Hepatocyte (in vitro differentiated cells): ENCODE measurements around the gene SPTSSA. TPM values are rescaled to one million over a fixed set of nuclear protein-coding genes. Genes with fewer than 3 reads are reported as not detected.
"Not testable (repeated sequence)": the region's sequence is repeated elsewhere in the genome, so short reads cannot be mapped to it uniquely, and the experiment has no call there.

Source experiments
- DNase-seq: peaks from one replicate; pipeline ENCODE4 v3.0.0-alpha.2; 2016; ENCODE audit warnings: low spot score
- H2AFZ ChIP-seq: fragments of 200-600 bp; sonication (generic); 2 replicates; pipeline ENCODE4 v1.6.0; 2016; ENCODE audit warnings: antibody characterized with exemption, mild to moderate bottlenecking
- H3K27ac ChIP-seq: fragments of 200-600 bp; sonication (generic); 2 replicates; pipeline ENCODE4 v1.5.1; 2016; ENCODE audit warnings: mild to moderate bottlenecking
- H3K27me3 ChIP-seq: fragments of 200-600 bp; sonication (generic); 2 replicates; pipeline ENCODE4 v1.6.1; 2016
- H3K36me3 ChIP-seq: fragments of 200-600 bp; sonication (generic); replicated peaks from 2 replicates; pipeline ENCODE4 v1.5.1; 2016; ENCODE audit warnings: low read depth; ENCODE audit not compliant: insufficient read depth
- H3K4me1 ChIP-seq: fragments of 200-600 bp; sonication (generic); 2 replicates; pipeline ENCODE4 v1.5.1; 2016; ENCODE audit warnings: mild to moderate bottlenecking, moderate library complexity; ENCODE audit not compliant: insufficient read depth
- H3K4me2 ChIP-seq: fragments of 200-600 bp; sonication (generic); 2 replicates; pipeline ENCODE4 v1.6.0; 2016
- H3K4me3 ChIP-seq: fragments of 200-600 bp; sonication (generic); 2 replicates; pipeline ENCODE4 v1.5.1; 2016; ENCODE audit warnings: mild to moderate bottlenecking
- H3K79me2 ChIP-seq: fragments of 200-600 bp; sonication (generic); 2 replicates; pipeline ENCODE4 v1.6.0; 2017; ENCODE audit warnings: mild to moderate bottlenecking
- H3K9me2 ChIP-seq: fragments of 200-600 bp; sonication (generic); replicated peaks from 2 replicates; pipeline ENCODE4 v1.6.0; 2017; ENCODE audit warnings: mild to moderate bottlenecking; ENCODE audit not compliant: insufficient read depth
- H3K9me3 ChIP-seq: fragments of 200-600 bp; sonication (generic); 2 replicates; pipeline ENCODE4 v1.5.1; 2016; ENCODE audit warnings: low read depth, mild to moderate bottlenecking
- H4K20me1 ChIP-seq: fragments of 200-600 bp; sonication (generic); 2 replicates; pipeline ENCODE4 v1.6.0; 2016; ENCODE audit warnings: mild to moderate bottlenecking; ENCODE audit not compliant: insufficient read depth, poor library complexity, severe bottlenecking
- EZH2 ChIP-seq: fragments of 200-600 bp; sonication (generic); IDR thresholded peaks from 2 replicates; pipeline ENCODE4 v1.6.1; 2016; ENCODE audit warnings: antibody characterized with exemption, mild to moderate bottlenecking, borderline replicate concordance
- EZH2phosphoT487 ChIP-seq: fragments of 200-600 bp; sonication (generic); IDR thresholded peaks from one replicate; pipeline ENCODE4 v1.6.1; 2018; ENCODE audit warnings: antibody characterized with exemption, mild to moderate bottlenecking, low read depth, moderate library complexity; ENCODE audit not compliant: unreplicated experiment, severe bottlenecking
- WGBS: methylation state at CpG from one replicate; pipeline ENCODE4 v1.1.6; 2016; ENCODE audit warnings: low lambda C conversion rate; ENCODE audit errors: missing lambda C conversion rate; 5-methylcytosine and 5-hydroxymethylcytosine counted together
- polyA plus RNA-seq: library from polyadenylated mRNA; unstranded; fragments of >200 nt; fragmentation: Nextera tagmentation; extraction: Ambion mirVana; gene quantifications from 2 replicates; pipeline ENCODE4 v1.2.1, GENCODE V29; 2016
- total RNA-seq: library from RNA; depleted of rRNA; stranded (reverse); fragments of >200 nt; gene quantifications from 2 replicates; pipeline ENCODE4 v1.2.3, GENCODE V29; 2014
- TF ChIP-seq, protein P1 (sequence below): fragments of 200-600 bp; sonication (generic); IDR thresholded peaks from 2 replicates; pipeline ENCODE4 v1.5.1; 2016; ENCODE audit warnings: antibody characterized with exemption, mild to moderate bottlenecking; ENCODE audit not compliant: poor library complexity

The SPTSSA gene
- total and polyA plus RNA-seq, 2 experiments from 2014 or later, result 33.4 to 42.8 TPM

DNA sequence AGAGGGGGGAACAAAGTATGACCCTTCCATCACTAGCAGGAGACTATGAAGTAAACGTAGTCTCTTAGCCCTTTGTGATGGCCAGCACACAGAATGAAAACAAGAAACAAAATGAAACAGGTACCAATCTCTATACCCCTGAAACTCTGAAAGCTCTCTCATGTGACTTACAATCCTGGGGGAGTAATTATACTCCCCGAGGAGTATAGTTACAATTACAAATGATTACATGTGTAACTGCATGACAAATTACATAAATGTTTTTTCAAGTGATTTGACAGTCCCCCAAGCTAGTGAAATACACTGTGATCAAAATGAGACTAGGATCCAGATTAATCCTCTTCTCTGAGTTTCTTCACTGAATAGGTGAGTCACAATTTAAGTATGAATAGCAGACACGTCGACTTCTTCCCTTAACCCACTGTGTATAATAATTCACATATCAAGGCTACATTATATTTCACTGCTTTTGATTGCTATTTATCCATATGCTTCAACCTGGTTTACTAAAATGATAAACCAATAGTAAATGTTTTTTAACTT, 74.0 kb downstream of the SPTSSA start:
- Histone ChIP-seq H3K9me3 (no peaks in the 10 kb centered on the region), H3K4me1 (no peaks in the 10 kb centered on the region), H3K4me2 (no peak overlapping the region), H2AFZ (no peak overlapping the region), H3K9me2 (no peaks in the 10 kb centered on the region), H3K27ac (no peak overlapping the region), H3K27me3 (no peaks in the 10 kb centered on the region), H3K79me2 (no peaks in the 10 kb centered on the region), H3K36me3 (no peaks in the 10 kb centered on the region), H4K20me1 (no peaks in the 10 kb centered on the region), H3K4me3 (no peak overlapping the region)
- WGBS, result 84% methylated on average over 4 of the region's 4 CpGs
- TF ChIP-seq, protein P1, sequence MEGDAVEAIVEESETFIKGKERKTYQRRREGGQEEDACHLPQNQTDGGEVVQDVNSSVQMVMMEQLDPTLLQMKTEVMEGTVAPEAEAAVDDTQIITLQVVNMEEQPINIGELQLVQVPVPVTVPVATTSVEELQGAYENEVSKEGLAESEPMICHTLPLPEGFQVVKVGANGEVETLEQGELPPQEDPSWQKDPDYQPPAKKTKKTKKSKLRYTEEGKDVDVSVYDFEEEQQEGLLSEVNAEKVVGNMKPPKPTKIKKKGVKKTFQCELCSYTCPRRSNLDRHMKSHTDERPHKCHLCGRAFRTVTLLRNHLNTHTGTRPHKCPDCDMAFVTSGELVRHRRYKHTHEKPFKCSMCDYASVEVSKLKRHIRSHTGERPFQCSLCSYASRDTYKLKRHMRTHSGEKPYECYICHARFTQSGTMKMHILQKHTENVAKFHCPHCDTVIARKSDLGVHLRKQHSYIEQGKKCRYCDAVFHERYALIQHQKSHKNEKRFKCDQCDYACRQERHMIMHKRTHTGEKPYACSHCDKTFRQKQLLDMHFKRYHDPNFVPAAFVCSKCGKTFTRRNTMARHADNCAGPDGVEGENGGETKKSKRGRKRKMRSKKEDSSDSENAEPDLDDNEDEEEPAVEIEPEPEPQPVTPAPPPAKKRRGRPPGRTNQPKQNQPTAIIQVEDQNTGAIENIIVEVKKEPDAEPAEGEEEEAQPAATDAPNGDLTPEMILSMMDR, result no peak
- TF ChIP-seq EZH2phosphoT487 (no peak), EZH2 (no peak)
- DNase-seq, result no peak

DNA sequence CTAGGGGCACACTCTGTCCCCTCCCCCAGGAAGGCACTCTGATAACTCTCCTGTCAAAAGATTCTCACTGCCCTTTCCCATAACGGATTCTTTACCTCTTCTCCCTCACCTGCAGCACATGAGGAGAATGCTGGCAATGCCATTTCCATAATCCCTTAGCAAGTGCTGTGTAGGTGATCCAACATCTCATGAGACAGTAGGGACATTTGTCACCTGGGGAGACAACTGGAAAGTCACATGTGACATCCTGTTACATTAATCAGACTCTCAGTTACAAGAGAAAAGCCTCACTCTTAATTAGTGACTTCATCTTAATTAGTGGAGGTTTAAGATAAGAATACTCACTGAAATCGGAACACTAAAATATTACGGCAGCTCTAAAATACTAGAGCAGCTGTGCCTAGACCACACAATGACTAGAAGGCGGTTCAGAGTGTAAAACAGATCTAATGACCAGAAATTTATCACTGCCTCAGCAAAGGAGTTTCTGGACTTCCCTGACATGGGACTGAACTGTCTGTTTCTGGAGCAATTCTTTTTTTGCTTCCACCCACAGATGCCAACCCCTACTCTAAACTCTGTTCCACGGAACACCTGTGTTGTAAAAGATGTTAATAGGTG, 75.1 kb downstream of the SPTSSA start:
- no peak for DNase-seq
- no peak overlapping the region for H3K4me3 ChIP-seq
- WGBS, result 76% methylated on average over 5 of the region's 5 CpGs

DNA sequence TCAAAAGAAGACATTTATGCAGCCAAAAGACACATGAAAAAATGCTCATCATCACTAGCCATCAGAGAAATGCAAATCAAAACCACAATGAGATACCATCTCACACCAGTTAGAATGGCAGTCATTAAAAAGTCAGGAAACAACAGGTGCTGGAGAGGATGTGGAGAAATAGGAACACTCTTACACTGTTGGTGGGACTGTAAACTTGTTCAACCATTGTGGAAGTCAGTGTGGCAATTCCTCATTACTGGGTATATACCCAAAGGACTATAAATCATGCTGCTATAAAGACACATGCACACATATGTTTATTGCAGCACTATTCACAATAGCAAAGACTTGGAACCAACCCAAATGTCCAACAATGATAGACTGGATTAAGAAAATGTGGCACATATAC, 76.2 kb downstream of the SPTSSA start:
- H3K79me2 ChIP-seq, H3K4me3 ChIP-seq, DNase-seq, H4K20me1 ChIP-seq, H3K4me2 ChIP-seq, H3K27me3 ChIP-seq, H3K36me3 ChIP-seq, H3K27ac ChIP-seq, H3K4me1 ChIP-seq, H3K9me3 ChIP-seq, H3K9me2 ChIP-seq, H2AFZ ChIP-seq: not testable (repeated sequence)

More for the DNA sequence above, 75.1 kb downstream of the SPTSSA start:
- Histone ChIP-seq H2AFZ (no peak overlapping the region), H3K36me3 (no peaks in the 10 kb centered on the region), H3K9me2 (no peaks in the 10 kb centered on the region), H3K4me1 (no peaks in the 10 kb centered on the region), H3K9me3 (no peaks in the 10 kb centered on the region), H4K20me1 (no peaks in the 10 kb centered on the region), H3K79me2 (no peaks in the 10 kb centered on the region), H3K27ac (no peak overlapping the region), H3K4me2 (no peak overlapping the region), H3K27me3 (no peaks in the 10 kb centered on the region)
- TF ChIP-seq, protein P1, result no peak
- TF ChIP-seq EZH2phosphoT487 (no peak), EZH2 (no peak)

DNA sequence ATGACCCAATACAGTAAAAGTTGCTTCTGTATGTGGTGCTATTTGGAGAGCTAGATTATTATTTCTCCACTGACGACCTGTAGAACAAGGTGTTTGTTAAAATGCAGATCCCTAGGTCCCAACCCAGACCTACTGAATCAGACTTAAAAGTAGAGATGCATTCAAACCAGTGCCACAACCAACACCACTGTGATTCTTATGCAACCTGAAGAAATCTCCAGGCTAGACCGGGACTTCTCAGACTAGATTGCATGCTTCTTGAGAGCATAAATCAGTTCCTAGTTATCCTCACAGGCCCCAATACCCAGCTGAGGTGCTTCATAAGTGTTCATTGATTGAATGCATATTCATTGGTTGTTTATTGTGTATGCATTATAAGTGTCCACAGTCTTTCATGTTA, 78.2 kb downstream of the SPTSSA start:
- no peak overlapping the region for H2AFZ ChIP-seq
- no peaks in the 10 kb centered on the region for H3K36me3 ChIP-seq
- no peaks in the 10 kb centered on the region for H3K9me3 ChIP-seq
- H3K4me3 ChIP-seq, result no peak overlapping the region
- H3K9me2 ChIP-seq, result no peaks in the 10 kb centered on the region
- WGBS, result 80% methylated on average over 2 of the region's 2 CpGs
- H3K27ac ChIP-seq, result no peak overlapping the region
- DNase-seq, result no peak
- H3K4me2 ChIP-seq, result no peak overlapping the region
- no peaks in the 10 kb centered on the region for H3K79me2 ChIP-seq
- TF ChIP-seq, protein P1, result no peak
- TF ChIP-seq EZH2phosphoT487 (no peak), EZH2 (no peak)
- no peaks in the 10 kb centered on the region for H3K27me3 ChIP-seq
- peaks cover 16% of the 10 kb centered on the region for H3K4me1 ChIP-seq
- H4K20me1 ChIP-seq, result no peaks in the 10 kb centered on the region

Other genes starting within 250 kb of the SPTSSA start
- gene EAPP, start 77.5 kb upstream of the SPTSSA start, total RNA-seq, result 42.1 and 49.1 TPM in 2 replicates
- gene EAPP, start 77.5 kb upstream of the SPTSSA start, polyA plus RNA-seq, result 51.8 and 56.1 TPM in 2 replicates
- gene SNX6, start 167.9 kb upstream of the SPTSSA start, total RNA-seq, result 154 and 207 TPM in 2 replicates
- 59.9 and 69.1 TPM in 2 replicates for gene SNX6, start 167.9 kb upstream of the SPTSSA start, polyA plus RNA-seq